Epithelial cell of esophagus (primary cell): ENCODE results near the gene SNX22.
"Not testable (repeated sequence)": the region's sequence is repeated elsewhere in the genome, so short reads cannot be mapped to it uniquely, and the experiment has no call there.

Experiments
- DNase-seq: peaks from one replicate; pipeline ENCODE4 v3.0.0; 2010; ENCODE audit warnings: low read depth
- H3K4me3 ChIP-seq: 2 replicates; pipeline ENCODE4 v1.5.1; 2011; ENCODE audit warnings: mild to moderate bottlenecking, low read length, control low read depth
- CTCF ChIP-seq: IDR thresholded peaks from 2 replicates; pipeline ENCODE4 v1.5.1; 2011; ENCODE audit warnings: low read depth, mild to moderate bottlenecking, low read length, control low read depth, inconsistent platforms; ENCODE audit not compliant: insufficient read depth; ENCODE audit errors: missing control alignments

SNX22 gene

GRCh38 chr15:64112073-64112772, 39.3 kb upstream of the SNX22 start:
- no peak overlapping the region for H3K4me3 ChIP-seq
- no peak for DNase-seq
- no peak for TF ChIP-seq CTCF

GRCh38 chr15:64112904-64113303, 38.6 kb upstream of the SNX22 start:
- no peak for TF ChIP-seq CTCF
- H3K4me3 ChIP-seq: no peak overlapping the region
- peak; percentile 4 for DNase-seq

- no peak overlapping the region for H3K4me3 ChIP-seq
- no peak for DNase-seq
- TF ChIP-seq CTCF: no peak
These were observed 33.6 kb upstream of the SNX22 start for GRCh38 chr15:64117759-64118487.

- H3K4me3 ChIP-seq, DNase-seq: not testable (repeated sequence)
These were observed 31.2 kb upstream of the SNX22 start for GRCh38 chr15:64120322-64120721.

- no peak for TF ChIP-seq CTCF
- DNase-seq: no peak
- no peak overlapping the region for H3K4me3 ChIP-seq
These were observed 29.9 kb upstream of the SNX22 start for GRCh38 chr15:64121614-64122013.

GRCh38 chr15:64122444-64122843, 29.1 kb upstream of the SNX22 start:
- no peak for DNase-seq
- H3K4me3 ChIP-seq: no peak overlapping the region
- no peak for TF ChIP-seq CTCF

GRCh38 chr15:64122936-64123351, 28.6 kb upstream of the SNX22 start:
- TF ChIP-seq CTCF: no peak
- DNase-seq: no peak
- H3K4me3 ChIP-seq: no peak overlapping the region
